ENCODE data around the gene IL22RA2.

The IL22RA2 gene

DNA sequence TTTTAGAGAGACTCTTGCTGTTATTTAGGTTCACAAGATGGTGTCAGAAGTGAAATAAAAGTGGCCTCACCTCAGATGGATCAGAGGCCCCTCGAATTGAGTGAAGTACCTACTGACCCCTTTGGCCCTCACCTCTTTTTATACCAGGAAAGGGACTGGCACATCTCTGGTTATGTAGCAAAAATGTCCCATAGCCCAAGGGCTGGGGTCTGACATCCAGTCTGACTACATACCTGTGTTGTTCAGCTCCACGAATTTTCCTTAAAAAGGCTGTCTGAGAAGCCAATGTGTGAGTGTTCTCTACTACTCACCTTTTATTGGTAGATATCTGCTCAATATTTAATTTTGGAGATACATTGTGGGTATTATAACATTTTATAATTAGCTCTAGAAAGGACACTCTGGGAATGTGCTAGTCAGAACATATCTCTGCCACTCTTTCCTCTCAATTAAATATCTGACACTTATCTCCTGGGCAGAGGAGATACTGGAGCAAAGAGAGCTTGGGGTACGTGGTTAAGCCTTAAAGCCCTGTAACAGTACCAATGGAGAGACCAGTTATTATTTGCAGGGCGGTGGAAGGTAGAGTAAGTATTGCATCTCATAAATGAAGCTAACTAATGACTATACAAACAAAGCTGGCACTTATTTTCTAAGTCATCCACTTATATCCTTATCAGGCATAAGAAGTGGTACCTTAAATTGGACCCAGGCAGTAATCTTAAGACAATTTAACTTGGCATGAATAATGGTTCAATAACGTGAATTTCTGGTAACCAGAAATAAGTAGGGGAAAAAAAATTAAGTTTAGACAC, 20.0 kb upstream of the IL22RA2 start:
- no peak for DNase-seq

DNA sequence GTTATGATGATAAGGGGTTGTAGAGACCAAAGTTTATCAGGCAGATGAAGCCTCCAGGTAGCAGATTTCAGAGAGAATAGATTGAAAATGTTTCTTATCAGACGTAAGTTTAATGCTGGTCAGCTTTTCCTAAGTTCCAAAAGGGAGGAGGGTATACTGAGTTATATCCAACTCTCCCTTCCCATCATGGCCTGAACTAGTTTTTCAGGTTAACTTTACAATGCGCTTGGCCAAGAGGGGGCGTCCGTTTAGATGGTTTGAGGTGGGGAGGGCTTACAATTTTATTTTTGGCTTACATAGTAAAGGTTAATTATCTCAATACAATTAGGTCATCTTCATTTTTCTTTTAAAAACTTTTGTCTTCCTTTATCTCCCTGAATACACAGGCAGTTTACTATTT, 19.4 kb upstream of the IL22RA2 start:
- no peak for DNase-seq

DNA sequence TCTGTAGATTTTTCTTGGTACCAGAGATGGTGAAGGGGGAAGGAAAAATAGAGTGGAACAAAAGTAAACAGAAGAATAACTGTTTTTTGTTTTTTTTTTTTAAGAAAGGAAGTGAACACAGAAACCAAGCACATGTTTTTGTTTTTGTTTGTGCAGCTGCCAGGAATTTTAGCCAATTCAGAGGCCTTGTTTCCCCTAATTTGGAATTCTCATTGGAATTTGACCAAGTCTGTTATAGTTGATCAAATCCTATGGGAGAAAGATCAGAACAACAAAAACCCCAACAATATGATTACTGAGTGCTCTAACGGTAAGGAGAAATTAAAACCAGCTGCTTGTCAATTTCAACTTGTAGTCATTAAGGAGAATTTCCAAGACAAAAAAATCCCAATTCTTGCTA, 18.2 kb upstream of the IL22RA2 start:
- no peak for DNase-seq

DNA sequence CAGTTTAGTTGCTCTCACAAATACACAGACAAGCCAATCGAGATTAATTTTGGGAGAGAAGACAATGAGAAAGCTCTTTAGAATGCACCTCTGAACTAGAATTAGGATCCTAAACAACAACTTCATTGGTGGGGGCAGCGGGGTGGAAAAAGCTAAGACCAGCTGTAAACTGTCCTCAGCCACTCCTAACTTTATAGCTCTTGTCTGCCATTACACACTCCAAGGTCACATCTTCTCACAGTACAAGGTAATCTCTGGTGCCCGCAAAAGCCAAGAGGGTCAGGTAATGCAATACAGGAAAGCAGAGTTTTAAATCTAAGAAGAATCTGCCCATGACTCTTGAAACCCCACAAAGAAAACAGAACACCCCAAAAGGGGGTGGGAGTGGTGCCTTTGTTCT, 17.8 kb upstream of the IL22RA2 start:
- DNase-seq: no peak

DNA sequence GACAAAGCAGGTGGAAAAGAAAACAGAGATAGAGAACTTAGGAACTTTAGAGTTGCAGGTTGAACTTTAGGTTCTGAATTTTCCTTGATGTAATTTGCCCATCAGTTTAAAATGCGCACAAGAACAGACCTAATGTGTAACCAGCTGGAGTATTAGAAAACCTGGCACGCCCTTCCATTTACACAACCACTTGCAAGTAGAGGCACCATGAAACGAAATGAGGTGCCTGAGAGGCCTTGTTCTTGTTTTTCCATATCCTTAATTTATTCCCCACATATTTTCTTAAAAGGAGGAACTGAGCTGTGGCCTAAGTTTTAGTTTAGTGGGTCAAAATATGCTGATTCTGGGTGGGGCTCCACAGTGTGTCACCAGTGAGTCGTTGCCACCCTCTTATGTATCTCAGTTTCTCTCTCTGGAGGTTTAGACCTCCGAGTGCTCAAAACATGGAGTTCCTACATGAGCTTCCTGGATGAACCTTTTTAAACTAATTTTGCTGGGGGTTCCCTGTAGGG, 17.2 kb upstream of the IL22RA2 start:
- no peak for DNase-seq

DNA sequence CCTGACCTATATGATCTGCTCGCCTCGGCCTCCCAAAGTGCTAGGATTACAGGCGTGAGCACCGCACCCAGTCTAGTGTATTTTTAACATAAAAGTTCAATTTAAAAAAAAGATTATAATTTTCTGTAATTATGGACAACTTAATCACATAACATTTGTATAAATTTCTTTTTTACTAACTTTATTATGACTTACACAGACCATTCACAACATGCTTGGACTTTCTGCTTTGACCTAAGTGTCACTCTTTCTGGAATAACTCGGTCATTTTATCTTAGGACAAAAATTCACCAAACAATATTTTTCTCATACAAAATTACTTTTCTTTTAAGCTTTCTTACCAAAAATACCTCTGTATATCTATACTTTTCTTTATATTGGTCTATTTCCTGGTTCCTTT, 15.4 kb upstream of the IL22RA2 start:
- no peak for DNase-seq

DNA sequence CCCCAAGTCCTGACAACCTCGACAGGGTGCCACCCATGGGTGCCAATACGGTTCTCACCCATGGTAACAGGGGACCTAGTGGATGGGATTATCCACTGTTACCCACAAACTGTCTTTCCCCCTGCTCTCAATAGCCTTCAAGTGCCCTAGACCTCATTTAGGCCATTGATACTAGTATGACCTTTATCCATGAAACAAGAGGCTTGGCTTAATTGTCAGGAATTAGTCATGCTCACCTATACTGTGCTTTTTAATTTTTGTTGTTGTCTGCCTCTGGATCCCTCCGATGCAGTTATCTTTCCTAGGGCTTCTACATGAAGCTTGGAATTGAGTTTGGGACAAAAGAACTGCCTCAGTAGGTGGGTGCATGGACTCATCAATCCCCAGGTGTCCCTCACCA, 11.8 kb upstream of the IL22RA2 start:
- no peak for DNase-seq

DNA sequence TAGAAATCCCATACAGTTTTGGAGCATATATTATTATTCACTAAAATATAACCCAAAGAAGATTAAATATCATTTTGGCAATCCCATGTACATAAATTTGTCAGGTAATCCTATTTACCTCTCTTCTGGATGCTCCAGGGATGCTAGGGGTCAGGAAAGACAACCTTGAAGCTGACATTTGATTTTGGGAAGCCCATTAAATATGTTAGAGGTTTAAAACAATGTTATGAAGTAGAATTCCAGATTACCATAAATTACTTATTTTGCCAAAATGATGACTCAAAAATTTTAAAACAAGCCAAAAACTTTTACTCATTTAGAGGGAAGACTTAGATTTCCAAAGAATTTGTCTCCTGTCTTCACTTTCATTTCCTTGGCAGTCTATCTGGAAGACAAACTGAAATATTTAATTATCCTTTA, 9.2 kb upstream of the IL22RA2 start:
- DNase-seq: no peak

DNA sequence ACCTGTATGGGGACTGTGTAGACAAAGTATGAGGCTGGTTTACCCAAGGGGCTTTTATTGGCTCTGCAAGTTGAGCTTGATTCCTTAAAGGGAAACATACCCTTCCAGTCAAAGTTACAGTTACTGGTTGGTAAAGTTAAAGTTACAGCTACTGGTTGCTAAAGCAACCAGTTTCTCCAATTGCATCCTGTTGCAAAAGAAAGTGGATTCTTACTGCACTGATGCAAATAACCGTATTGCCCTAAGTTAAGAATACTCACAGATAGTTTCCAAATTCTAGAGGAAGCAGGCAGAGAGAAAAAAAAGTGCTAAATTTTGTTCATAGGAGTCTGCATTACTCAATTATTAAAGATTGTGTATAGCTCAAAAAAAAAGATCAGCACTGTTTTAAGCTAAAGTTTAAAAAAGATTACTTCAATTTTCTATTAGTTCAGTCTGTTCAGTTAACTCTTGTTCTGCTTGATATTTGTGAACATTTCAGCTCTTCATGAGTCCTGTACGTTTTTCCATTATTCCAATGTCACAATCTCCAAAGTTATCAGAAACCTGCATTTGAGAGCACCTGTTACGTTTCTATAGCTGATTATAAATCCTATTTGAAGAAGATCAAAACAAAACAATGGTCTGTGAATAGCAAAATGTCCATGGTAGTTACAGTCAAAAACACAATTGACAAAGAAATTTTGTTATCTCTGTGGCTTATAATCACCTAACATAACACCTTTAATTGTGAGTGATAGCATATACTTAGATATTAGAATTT, 8.6 kb upstream of the IL22RA2 start:
- DNase-seq: no peak

DNA sequence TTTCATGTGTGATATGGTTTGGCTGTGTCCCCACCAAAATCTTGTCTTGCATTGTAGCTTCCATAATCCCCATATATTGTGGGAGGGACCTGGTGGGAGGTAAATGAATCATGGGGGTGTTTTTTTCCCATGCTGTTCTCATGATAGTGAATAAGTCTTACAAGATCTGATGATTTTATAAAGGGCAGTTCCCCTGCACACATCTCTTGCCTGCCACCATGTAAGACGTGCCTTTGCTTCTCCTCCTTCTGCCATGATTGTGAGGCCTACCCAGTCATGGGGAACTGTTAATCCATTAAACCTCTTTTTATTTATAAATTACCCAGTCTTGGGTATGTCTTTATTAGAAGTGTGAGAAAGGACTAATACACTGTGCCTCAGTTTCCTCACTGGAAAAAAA, 4.2 kb upstream of the IL22RA2 start:
- DNase-seq: no peak

DNA sequence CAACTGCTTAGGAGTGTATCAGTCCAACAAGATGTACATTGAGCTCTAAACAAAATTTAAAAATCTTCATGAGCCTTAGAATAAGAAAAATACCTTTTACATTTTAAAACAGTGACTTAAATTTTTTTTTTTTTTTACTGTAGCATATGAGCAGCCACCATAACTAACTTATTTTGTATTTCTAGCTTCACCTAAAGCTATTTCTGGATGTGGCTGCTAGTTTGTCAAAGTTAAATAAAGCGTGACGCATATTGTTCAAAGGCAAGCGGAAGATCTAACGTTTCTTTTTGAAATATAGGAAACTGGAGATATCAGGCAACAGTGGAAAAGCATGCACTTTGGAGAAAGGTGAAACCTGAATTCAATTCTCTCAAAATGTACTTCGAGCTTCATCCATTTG, 3.3 kb upstream of the IL22RA2 start:
- no peak for DNase-seq

DNA sequence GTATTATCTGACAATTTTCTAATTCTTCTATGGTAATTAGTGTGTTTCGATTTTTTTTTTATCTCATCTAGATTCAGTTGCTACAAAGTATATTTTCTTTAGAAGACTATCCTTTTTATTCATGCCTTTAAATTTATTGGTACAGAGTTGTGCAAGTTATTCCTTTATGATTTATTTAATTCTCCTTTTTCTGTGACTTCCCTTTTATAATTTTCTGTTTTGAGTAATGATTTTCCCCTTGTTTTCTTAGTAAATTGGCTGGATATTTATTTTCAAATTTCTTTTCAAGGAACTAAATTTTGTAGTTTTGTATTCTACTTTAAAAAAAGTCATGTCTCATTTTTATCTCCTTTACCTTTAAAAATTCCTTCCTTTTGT, 2.4 kb upstream of the IL22RA2 start:
- DNase-seq: no peak

DNA sequence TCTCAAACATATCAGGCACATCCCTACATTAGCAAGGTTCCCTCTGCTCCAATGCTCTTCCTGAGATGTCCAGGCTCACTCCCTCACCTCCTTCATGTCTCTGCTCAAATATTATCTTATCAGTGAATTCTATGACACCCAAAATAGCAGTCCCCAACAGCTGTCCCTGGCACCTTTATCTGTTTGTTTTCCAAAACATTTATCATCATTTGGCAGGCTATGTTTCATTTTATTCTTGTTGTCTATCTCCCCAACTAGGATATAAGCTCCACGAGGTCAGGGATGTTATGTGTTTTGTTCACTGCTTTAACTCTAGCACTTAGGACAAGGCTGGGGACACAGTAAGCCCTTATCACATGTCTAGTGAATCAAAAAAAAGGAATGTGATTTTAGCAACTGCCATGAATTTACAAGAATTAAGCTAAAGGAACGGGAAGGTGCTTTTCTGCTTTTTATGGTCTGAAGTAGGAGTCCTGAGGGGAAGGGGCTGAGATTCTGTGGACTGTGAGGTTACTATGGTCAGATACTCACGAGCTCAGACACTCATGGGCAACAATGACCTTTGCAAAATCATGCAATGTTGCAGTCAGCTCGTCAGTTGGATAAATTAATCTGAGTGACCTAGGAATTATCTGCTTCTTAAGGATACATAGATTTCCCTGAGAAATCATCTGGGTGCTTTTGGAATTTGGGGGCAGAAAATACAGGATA, 1.9 kb upstream of the IL22RA2 start:
- no peak for DNase-seq

DNA sequence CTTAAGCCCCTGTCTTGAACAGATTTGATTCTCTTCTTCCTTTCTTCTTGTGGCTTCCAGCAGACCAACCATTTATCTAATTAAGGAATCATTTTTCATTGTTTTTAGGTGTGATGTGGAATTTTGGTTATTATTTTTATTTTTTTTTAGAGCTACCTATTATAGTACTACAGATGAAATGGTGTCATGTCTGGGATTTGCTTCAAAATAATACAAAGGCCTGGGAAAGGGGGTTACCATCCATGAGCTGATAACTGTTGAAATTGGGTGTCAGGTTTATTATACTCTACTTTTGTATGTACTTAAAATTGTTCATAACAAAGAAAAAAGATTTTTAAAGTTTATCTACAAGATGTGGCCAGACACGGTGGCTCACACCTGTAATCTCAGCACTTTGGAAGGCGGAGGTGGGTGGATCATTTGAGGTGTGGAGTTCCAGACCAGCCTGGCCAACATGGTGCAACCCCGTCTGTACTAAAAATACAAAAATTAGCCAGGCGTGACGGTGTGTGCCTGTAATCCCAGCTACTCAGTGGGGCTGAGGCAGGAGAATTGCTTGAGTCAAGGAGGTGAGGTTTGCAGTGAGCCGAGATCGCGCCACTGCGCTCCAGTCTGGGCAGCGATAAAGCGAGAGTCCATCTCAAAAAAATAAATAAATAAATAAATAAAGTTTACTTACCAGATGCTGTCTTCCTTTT, 561 bp downstream of the IL22RA2 start:
- no peak for DNase-seq

DNA sequence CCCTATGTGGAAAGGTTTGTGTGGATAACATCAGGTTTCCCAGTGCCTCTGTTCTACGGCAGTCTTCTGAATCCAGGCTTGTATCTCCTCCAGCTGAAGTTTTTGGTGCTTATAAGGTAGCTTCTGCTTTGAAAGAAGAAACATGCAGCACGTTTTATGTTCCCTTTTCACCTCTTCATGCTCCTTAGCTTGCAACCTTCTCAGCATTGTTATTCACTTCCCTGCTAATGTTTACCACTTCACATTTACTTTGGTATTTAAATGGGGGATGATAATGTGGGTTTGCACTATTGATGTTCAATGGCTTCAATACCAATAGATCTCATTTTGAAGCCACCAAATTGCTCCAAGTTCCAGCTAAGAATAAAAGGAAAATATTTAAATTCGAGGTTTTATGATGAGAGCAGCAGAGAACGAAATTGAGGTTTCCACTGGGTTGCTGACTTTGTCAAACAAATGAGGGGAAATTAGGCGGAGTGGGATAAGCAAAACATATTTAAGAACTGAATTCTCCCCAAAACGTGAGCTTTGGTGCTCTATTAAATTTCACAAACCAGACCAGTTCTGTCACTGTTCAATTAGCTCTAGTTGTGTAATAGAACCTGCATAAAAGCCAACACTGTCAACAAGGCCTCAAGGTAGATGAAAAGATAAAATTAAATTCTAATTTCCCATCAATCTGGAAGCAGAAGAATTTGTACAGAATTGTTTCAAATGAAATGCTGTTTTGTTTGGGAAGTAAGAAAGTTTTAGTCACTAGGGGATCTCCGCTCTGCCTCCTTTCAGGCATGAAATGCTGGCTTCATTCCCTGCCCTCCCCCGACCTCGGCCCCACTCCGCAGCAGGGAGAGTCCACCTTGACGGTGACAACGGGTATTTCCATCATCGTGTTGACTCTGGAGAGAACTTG, 1.4 kb downstream of the IL22RA2 start:
- DNase-seq: no peak

DNA sequence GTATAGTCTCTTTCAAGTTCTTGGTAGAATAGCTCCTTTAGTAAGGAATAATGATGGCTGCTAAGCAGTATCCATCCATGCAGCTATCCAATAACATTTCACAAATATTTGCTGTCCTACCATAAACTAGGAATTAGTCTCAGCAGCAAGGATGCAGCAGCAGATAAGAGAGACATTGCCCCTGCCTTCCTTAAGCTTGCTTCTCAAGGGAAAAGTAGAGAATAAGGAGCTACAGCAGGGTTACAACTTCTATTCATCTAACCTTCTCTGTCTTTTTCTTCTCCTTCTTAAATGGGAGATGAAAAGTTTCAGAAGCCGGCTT, 2.4 kb downstream of the IL22RA2 start:
- DNase-seq: no peak

DNA sequence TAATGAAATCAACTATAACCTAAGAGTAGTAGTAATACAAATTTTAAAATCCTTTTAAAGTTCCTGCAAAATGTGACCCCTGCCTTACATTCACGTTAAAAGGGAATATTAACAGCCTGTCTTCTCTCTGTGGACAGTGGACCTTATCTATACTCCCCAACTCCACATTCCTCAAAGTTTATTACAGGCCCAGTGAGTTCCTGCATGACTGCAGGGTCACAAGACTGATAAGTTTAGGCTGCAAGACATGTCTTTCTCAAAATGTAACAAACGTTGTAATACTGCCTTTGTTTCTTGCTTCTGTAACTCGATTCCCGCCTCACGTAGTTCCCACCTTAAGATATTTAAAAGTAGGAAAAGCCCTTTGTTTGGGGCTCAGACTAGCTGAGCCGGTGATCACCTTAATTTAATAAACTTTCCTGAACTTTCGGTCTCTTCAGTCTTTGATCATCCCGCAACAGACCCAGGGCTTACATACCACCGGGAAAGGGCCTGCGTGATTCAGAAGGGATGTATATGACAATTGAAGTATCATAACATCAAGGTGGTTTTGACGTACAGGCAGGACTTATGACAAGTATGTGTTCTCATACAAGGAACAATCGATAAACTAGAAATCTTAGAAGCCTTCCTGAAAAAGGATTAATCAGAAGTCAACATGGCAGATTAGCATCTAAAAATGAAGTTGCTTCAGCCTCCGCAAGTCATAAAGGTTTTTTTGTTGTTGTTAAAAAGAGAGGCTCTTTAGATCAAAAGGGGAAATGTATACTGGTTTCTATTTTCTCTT, 3.0 kb downstream of the IL22RA2 start:
- DNase-seq: no peak

DNA sequence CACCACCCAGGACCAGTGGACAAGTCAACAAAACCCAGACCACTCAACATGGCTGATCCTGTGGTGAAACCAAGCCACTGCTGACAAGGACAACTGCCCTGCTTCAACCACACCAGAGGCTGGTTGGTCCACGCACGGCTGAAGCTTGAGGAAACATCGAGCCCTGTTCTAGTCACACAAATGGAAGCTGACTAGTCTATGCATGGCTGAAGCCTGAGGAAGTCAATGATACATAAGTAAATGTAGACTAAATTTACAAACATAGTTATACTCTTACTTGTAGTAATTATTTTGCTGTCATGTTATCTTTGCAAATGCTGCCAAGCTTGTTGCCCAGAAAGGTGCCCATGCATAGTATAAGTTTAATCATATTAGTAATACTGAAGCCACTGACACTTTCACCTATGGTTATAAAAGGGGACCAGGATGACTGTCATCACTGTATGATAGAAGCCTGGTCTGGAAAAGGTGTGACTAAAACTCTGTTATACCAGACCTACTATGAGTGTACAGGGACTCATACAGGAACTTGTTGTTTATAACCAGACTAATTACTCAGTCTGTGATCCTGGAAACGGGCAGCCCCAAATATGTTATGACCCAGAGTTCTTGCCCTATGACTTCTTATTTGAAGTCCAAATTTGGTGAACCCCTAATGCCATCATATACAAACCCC, 5.6 kb downstream of the IL22RA2 start:
- DNase-seq: no peak

DNA sequence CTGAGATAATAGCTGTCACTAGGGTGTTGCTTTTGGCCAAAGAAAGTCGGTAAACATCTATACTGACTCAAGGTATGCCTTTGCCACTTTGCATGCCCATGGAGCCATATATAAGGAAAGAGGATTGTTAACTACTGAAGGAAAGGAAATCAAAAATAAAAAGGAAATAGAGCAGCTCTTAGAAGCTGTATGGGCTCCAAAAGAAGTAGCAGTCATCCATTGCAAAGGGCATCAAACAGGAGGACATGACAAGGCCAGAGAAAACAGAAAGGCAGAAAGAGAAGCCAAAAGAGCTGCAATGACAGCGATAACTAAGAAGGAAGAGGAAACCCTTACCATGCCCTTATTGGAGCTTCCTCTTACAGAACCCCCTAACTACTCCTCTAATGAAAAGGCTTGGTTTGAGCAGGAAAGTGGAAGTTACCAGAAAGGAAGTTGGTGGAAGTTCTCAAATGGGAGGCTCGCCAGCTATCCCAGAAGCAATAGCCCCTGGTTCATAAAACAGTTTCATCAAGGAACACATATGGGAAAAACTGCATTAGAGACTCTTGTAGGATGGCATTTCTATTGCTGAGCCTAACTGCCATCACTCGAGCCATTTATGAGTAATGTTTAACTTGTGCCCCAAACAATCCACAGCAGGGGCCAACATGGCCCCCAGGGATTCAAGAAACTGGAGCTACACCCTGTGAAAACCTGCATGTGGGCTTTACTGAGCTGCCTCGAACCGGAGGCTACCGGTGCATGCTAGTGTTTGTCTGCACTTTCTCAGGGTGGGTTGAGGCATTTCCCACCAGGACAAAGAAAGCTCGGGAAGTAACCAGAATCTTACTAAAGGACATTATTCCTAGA, 7.0 kb downstream of the IL22RA2 start:
- DNase-seq: no peak

Data from fibroblast of upper back skin (primary cell).